Measurements from ENCODE around the gene PHF1. TPM values are rescaled to one million over a fixed set of nuclear protein-coding genes. Genes with fewer than 3 reads are reported as not detected.

Gene PHF1
- total and polyA plus RNA-seq, 8 donors, result 28.5 to 192 (median 56.0) TPM

- no peak for DNase-seq
Measured at GRCh38 chr6:33433544-33434191, 22.9 kb downstream of the PHF1 start.

GRCh38 chr6:33434961-33435360 lies 24.1 kb downstream of the PHF1 start:
- DNase-seq (no peak), ATAC-seq (no peak), FAIRE-seq (no peak)
- 83 to 94% methylated on average over 4 of the region's 4 CpGs for WGBS, 2 donors
- Histone ChIP-seq H3K9me3 (no peaks in the 10 kb centered on the region), H3K4me3 (no peak overlapping the region), H3K27me3 (no peaks in the 10 kb centered on the region), H3K4me1 (no peaks in the 10 kb centered on the region), H3K36me3 (peaks cover 0 to 3% (median 0%) of the 10 kb centered on the region in 3 donors), H3K27ac (no peak overlapping the region)
- no peak for TF ChIP-seq CTCF (IDR thresholded peaks at IDR 0.05)
- intact Hi-C loops (cut with DNase I), result no loop called here

More at GRCh38 chr6:33433544-33434191, 22.9 kb downstream of the PHF1 start:
- no peak for FAIRE-seq
- no peaks in the 10 kb centered on the region for H3K4me1 ChIP-seq
- WGBS, 2 donors, result 54 to 55% methylated on average over 10 to 16 of the region's 17 CpGs
- intact Hi-C loops (cut with DNase I), result no loop called here
- H3K36me3 ChIP-seq, result peaks cover 0 to 3% (median 0%) of the 10 kb centered on the region in 3 donors
- ATAC-seq, result no peak
- H3K27me3 ChIP-seq, result no peaks in the 10 kb centered on the region
- H3K9me3 ChIP-seq, result no peaks in the 10 kb centered on the region
- TF ChIP-seq CTCF (IDR thresholded peaks at IDR 0.05), result no peak
- H3K27ac ChIP-seq, result no peak overlapping the region
- H3K4me3 ChIP-seq, result no peak overlapping the region

- ATAC-seq (no peak), FAIRE-seq (no peak), DNase-seq (no peak)
- H3K4me3 ChIP-seq, result no peak overlapping the region
- no peaks in the 10 kb centered on the region for H3K27me3 ChIP-seq
- WGBS, 2 donors, result 90 to 96% methylated on average over 18 of the region's 18 CpGs
- intact Hi-C loops (cut with DNase I), result no loop called here
- H3K27ac ChIP-seq, result no peak overlapping the region
- TF ChIP-seq CTCF (IDR thresholded peaks at IDR 0.05), result no peak
- no peaks in the 10 kb centered on the region for H3K4me1 ChIP-seq
- H3K9me3 ChIP-seq, result no peaks in the 10 kb centered on the region
- H3K36me3 ChIP-seq, result peaks cover 0 to 3% (median 0%) of the 10 kb centered on the region in 3 donors
Measured at GRCh38 chr6:33437666-33438065, 26.9 kb downstream of the PHF1 start.

GRCh38 chr6:33438978-33439594 lies 28.3 kb downstream of the PHF1 start:
- Histone ChIP-seq H3K4me3 (no peak overlapping the region), H3K36me3 (peaks cover 0 to 3% (median 0%) of the 10 kb centered on the region in 3 donors), H3K27ac (no peak overlapping the region), H3K4me1 (no peaks in the 10 kb centered on the region), H3K27me3 (no peaks in the 10 kb centered on the region), H3K9me3 (no peaks in the 10 kb centered on the region)
- DNase-seq, result no peak
- ATAC-seq, result no peak
- intact Hi-C loops (cut with DNase I), result no loop called here
- no peak for TF ChIP-seq CTCF (IDR thresholded peaks at IDR 0.05)
- WGBS, 2 donors, result 95% methylated on average over 3 of the region's 3 CpGs
- FAIRE-seq, result no peak
